Measurements from ENCODE around the gene EDEM3. TPM values are rescaled to one million over a fixed set of nuclear protein-coding genes. Genes with fewer than 3 reads are reported as not detected.

Gene EDEM3
- total and polyA plus RNA-seq, 9 of the 15 experiments (the other 6 are each of a cell fraction or from before 2014, with no cell fraction given): 15.8 to 46.6 (median 28.0) TPM

DNA sequence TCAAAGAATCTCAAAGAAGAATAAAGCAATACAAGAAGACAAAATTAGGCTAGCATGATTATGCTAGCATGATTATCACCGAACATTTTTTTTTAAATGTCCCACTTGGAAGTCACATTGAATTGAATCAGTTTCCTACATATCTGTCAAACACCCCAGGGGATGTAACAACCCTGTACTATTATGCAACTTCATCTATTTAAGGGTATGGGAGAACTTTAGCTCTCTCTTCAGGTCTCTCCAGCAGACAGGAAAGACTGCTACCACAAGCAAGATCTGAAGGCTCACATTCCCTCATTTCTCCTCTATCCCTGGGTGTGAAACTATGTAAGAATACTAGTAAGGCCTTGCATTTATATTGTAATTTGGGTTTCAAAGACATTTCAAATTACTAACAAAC, 52.8 kb downstream of the EDEM3 start:
- no peak overlapping the region for H3K4me2 ChIP-seq (ENCODE audit: insufficient read depth, low read length)
- no peak overlapping the region for H3K4me3 ChIP-seq
- CTCF ChIA-PET (ENCODE audit: low intra/inter-chr PET ratio): no interaction called here
- intact Hi-C loops (cut with micrococcal nuclease): no loop called here
- no peak for TF ChIP-seq ZBTB8A (IDR thresholded peaks at IDR 0.05; ENCODE audit: partially characterized antibody)
- no peak for TF ChIP-seq TEAD2 (tag; IDR thresholded peaks at IDR 0.05)
- no peak for TF ChIP-seq CBX3 (IDR thresholded peaks at IDR 0.05; ENCODE audit: borderline replicate concordance in 1 of 2, low read length in 2 of 2)
- TF ChIP-seq, protein P1, sequence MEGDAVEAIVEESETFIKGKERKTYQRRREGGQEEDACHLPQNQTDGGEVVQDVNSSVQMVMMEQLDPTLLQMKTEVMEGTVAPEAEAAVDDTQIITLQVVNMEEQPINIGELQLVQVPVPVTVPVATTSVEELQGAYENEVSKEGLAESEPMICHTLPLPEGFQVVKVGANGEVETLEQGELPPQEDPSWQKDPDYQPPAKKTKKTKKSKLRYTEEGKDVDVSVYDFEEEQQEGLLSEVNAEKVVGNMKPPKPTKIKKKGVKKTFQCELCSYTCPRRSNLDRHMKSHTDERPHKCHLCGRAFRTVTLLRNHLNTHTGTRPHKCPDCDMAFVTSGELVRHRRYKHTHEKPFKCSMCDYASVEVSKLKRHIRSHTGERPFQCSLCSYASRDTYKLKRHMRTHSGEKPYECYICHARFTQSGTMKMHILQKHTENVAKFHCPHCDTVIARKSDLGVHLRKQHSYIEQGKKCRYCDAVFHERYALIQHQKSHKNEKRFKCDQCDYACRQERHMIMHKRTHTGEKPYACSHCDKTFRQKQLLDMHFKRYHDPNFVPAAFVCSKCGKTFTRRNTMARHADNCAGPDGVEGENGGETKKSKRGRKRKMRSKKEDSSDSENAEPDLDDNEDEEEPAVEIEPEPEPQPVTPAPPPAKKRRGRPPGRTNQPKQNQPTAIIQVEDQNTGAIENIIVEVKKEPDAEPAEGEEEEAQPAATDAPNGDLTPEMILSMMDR (IDR thresholded peaks at IDR 0.05 in 2 of 3, conservative IDR thresholded peaks at IDR 0.05 in 1 of 3; ENCODE audit: insufficient read depth in 2 of 3, low read depth in 1 of 3, low read length in 3 of 3): no peak
- TF ChIP-seq ZNF444 (CRISPR knock-in tag; IDR thresholded peaks at IDR 0.05): no peak
- no peak for TF ChIP-seq BCLAF1 (IDR thresholded peaks at IDR 0.05; ENCODE audit: borderline replicate concordance in 1 of 2, control insufficient read depth in 1 of 2, low read depth in 2 of 2, low read length in 1 of 2)
- no peak for TF ChIP-seq CREM (IDR thresholded peaks at IDR 0.05; ENCODE audit: low read depth)
- TF ChIP-seq STAT5B (CRISPR knock-in tag; IDR thresholded peaks at IDR 0.05): no peak
- H3K79me2 ChIP-seq (ENCODE audit: control insufficient read depth, insufficient read depth, low read length): no peaks in the 10 kb centered on the region
- no peaks in the 10 kb centered on the region for H3K27me3 ChIP-seq (ENCODE audit: control insufficient read depth in 2 of 2, insufficient read depth in 2 of 2, low read length in 2 of 2)
- no peak overlapping the region for H2AFZ ChIP-seq (ENCODE audit: low read depth, low read length)
- no peak overlapping the region for H3K9ac ChIP-seq (ENCODE audit: insufficient read depth in 1 of 2, low read depth in 2 of 2, low read length in 2 of 2)
- FAIRE-seq: no peak
- no peak for ATAC-seq
- H3K27ac ChIP-seq (ENCODE audit: extremely low read depth, low read depth, low read length): no peak overlapping the region
- no peaks in the 10 kb centered on the region for H4K20me1 ChIP-seq (replicated peaks; ENCODE audit: control insufficient read depth, insufficient read depth, low read length)
- no peaks in the 10 kb centered on the region for H3K9me3 ChIP-seq (replicated peaks; ENCODE audit: control insufficient read depth, insufficient read depth, low read depth, low read length)
- no peaks in the 10 kb centered on the region for H3K4me1 ChIP-seq (replicated peaks in 1 of 2; ENCODE audit: control insufficient read depth in 2 of 2, insufficient read depth in 2 of 2, low read length in 2 of 2)
- no peaks in the 10 kb centered on the region for H3K9me1 ChIP-seq (ENCODE audit: control insufficient read depth, insufficient read depth, low read length)
- H3K36me3 ChIP-seq (ENCODE audit: control insufficient read depth, insufficient read depth, low read length): peaks cover 86% of the 10 kb centered on the region
- WGBS (ENCODE audit: insufficient coverage, low coverage, missing lambda C conversion rate): 89% methylated on average over 1 of the region's 1 CpG
- no TSS peak for BruUV-seq (replicated peaks)
- POLR2A ChIA-PET: no interaction called here
- no peak for DNase-seq (ENCODE audit: extremely low read depth in 1 of 4, low spot score in 3 of 4)
- in situ Hi-C loops (cut with MboI): no loop called here

Measured in K562 (cell line).